Endothelial cell of umbilical vein (primary cell): ENCODE results near the gene OR10H4.

Experiments used
- EZH2 ChIP-seq: IDR thresholded peaks from 2 replicates; pipeline ENCODE4 v1.6.1; 2012; ENCODE audit warnings: borderline replicate concordance, low read depth, mild to moderate bottlenecking, moderate library complexity, low read length, inconsistent platforms; ENCODE audit not compliant: severe bottlenecking
- GATA2 ChIP-seq: IDR thresholded peaks from 2 replicates; pipeline ENCODE4 v1.7.0; 2011; ENCODE audit warnings: low read depth, mild to moderate bottlenecking, moderate library complexity, mixed read lengths, low read length; ENCODE audit not compliant: insufficient read length, insufficient read depth
- POLR2A ChIP-seq: IDR thresholded peaks from 2 replicates; pipeline ENCODE4 v1.6.1; 2012; ENCODE audit warnings: low read depth, mild to moderate bottlenecking, control low read depth, low read length
- POLR2AphosphoS5 ChIP-seq: IDR thresholded peaks from 2 replicates; pipeline ENCODE4 v1.6.1; 2012; ENCODE audit warnings: low read depth, mild to moderate bottlenecking, control low read depth, low read length, moderate library complexity; ENCODE audit not compliant: insufficient read depth
- TF ChIP-seq, protein P1 (sequence below), 2 donors: IDR thresholded peaks; 1 replicate in 1 of 2; 2 replicates in 1 of 2; pipeline ENCODE4 v1.5.1; 2011; ENCODE audit warnings: low read length in 2 of 2, mild to moderate bottlenecking in 2 of 2, moderate library complexity in 2 of 2, control low read depth in 1 of 2, inconsistent platforms in 1 of 2, low read depth in 1 of 2; ENCODE audit not compliant: insufficient read depth in 1 of 2; ENCODE audit errors: extremely low read depth in 1 of 2
- TF ChIP-seq, protein P2 (sequence below): IDR thresholded peaks from 2 replicates; pipeline ENCODE4 v1.6.1; 2011; ENCODE audit not compliant: insufficient read depth, insufficient read length

DNA sequence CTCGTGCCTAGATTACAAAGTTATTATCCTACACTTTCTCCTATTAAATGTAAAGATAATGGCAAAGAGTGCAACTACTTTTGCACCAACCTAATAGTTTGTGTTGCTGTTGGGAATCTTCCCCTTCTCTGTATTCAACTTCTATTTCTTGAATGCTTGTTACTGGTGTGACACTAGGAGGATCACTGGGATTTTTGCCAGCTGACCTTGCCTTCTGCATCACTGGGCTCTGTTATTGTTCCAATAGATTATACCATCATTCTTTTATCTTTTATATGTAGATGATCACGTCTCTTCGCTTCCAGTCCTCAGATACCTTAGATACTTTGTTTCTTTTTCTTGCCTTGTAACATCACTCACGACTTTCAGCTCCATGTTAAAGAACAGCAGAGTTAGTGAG, 3.5 kb upstream of the OR10H4 start:
- TF ChIP-seq, protein P1, sequence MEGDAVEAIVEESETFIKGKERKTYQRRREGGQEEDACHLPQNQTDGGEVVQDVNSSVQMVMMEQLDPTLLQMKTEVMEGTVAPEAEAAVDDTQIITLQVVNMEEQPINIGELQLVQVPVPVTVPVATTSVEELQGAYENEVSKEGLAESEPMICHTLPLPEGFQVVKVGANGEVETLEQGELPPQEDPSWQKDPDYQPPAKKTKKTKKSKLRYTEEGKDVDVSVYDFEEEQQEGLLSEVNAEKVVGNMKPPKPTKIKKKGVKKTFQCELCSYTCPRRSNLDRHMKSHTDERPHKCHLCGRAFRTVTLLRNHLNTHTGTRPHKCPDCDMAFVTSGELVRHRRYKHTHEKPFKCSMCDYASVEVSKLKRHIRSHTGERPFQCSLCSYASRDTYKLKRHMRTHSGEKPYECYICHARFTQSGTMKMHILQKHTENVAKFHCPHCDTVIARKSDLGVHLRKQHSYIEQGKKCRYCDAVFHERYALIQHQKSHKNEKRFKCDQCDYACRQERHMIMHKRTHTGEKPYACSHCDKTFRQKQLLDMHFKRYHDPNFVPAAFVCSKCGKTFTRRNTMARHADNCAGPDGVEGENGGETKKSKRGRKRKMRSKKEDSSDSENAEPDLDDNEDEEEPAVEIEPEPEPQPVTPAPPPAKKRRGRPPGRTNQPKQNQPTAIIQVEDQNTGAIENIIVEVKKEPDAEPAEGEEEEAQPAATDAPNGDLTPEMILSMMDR (IDR thresholded peaks at IDR 0.05; ENCODE audit: extremely low read depth in 1 of 2, insufficient read depth in 1 of 2, low read depth in 1 of 2, low read length in 2 of 2) = no peak
- TF ChIP-seq POLR2A = no peak
- TF ChIP-seq POLR2AphosphoS5 = no peak
- TF ChIP-seq, protein P2, sequence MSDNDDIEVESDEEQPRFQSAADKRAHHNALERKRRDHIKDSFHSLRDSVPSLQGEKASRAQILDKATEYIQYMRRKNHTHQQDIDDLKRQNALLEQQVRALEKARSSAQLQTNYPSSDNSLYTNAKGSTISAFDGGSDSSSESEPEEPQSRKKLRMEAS = no peak
- TF ChIP-seq EZH2 = no peak
- no peak for TF ChIP-seq GATA2
